GM12891 (cell line): ENCODE data around the gene OTP.

Experiments
- POLR2A ChIP-seq: IDR thresholded peaks from 2 replicates; pipeline ENCODE4 v1.6.1; 2011; ENCODE audit warnings: low read depth, low read length, control low read depth
- POLR2AphosphoS5 ChIP-seq: IDR thresholded peaks from 2 replicates; pipeline ENCODE4 v1.6.1; 2011; ENCODE audit warnings: low read depth, low read length, control low read depth
- POU2F2 ChIP-seq: IDR thresholded peaks from 2 replicates; pipeline ENCODE4 v1.6.1; 2011; ENCODE audit warnings: low read depth, mild to moderate bottlenecking, control low read depth, low read length, moderate library complexity

DNA sequence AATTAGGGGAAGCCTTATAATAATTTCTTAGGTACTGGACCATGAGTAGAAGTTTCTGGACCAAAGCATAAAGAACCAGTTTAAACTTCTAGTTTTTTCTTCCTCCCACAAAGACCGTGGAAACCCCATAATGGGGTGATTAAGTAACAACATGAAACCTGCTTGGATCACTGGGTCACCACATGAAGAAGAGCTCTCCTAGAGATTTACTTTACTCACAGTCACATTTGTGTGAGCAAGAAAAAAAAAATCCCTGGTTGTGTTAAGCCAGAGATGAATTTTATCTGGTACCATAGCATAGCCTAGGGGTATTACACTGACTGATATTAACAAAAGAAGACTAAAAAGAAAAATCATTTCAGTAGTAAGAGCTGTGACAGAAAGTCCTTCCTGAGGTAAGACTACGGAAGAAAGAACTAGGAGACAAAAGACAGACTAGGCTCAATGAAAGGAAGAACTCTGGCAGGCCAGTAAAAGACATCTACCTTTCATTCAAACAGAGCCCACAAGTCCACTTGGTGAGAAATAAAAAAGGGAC lies 15.2 kb downstream of the OTP start:
- TF ChIP-seq POLR2A (no peak), POLR2AphosphoS5 (no peak), POU2F2 (no peak)
